NCI-H2081 (cell line): ENCODE data around the gene WDR91.

Experiments used
- DNase-seq, 2 experiments: peaks; one replicate each; lab custom pipeline; 2025; lab: John Stamatoyannopoulos, UW

Gene WDR91

DNA sequence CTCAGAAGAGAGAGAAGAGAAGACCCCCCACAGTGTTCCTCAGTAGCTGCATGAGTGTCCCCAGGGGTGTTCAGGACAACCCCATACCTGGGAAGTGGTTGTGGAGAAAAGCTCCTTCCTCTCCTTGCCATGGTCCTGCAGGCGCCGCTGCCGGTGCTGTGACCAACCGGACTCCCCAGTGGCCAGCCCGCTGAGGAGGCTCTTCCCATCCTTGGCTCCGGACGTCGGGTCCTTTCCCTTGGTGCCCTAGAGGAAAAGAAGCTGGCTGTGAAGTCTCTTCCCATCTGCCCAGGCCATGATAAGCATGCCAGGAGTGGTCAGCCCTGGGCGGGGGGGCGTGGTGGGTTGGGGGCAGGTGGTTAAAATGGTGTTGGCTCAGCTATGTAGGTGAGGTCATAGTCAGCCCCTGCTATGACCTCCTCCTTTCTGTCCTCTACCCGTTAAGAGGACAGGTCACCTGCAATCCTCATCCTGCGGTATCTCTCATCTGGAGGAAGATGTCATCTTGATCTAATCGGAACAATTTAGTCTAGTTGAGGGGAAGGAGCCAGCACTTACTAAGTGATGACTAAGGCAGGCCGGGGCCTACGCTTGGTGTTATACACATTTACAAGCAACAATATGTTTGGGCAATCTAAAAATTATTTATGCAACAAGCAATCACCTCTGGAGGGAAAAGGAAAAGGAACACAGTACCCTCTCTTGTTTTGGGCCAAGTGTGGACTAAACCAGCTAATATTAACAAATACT is 13.2 kb downstream of the WDR91 start:
- DNase-seq: no peak

DNA sequence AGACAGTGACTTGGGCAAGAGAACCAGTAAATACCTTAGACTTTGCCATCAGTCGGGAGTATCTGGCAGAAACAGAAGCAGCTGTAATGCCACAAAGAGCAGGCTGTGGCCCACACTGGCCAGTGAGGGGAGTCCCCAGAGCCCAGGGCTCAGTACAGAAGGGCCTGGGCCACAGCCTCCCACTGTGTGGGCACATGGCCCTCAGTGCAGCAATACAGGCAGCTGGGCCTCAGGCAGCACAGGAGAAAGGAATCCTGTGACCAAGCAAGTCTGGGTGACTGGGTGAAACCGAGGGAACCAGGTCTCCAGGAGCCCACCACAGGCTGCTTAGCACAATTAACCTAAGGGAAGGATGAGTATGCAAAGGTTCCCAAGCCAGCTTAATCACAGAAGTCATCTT is 14.0 kb downstream of the WDR91 start:
- no peak for DNase-seq

DNA sequence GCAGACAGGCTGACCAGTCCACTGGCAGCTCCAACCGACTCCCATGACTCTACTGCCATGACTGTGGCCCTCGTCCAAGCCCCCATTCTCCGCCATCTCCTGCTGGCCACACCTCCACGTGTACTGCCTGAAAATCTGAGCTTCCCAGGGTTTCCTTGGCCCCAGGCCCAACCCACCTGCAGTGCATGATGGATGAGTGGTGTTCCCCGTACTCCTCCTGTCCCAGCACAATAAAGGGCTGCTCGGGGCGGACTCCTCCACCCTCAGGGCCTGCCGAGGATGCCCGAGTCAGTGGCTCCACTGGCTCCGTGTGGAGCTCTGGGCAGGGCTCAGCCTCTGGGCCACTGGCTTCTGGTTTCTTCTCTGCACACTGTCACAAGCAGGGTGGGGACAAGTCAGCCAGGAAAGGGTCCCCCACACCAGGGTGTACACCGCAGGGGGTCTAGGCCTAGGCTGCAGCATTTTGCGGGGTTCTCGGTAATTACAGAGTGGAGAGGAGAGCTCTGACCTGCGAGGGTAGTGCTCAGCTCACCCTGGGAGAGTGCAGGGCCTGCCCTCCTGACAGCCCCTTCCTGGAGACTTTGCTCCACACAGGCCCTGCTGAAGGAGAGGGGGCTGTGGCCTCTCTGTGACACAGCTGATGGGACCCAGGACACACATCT is 15.2 kb downstream of the WDR91 start:
- DNase-seq: peak in 1 of 2 experiments; percentile 10

DNA sequence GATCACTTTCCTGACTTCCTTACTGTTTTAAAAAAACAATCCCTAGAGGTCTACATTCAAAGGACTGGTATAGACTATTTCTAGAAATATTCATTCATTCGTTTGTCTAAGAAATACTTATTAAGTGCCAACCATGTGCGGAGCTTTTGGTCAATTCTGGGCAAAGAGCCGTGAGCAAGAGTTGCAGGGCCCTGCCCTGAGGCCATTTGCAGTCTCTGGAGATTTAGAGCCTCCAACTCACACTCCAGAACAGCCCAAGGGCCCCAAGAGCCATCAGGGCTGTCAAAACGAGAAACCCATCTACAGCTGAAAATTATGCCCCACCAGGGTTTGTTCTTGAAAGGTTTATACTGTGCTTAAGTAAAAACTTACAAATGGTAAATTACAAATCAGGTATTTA is 16.2 kb downstream of the WDR91 start:
- DNase-seq: no peak

DNA sequence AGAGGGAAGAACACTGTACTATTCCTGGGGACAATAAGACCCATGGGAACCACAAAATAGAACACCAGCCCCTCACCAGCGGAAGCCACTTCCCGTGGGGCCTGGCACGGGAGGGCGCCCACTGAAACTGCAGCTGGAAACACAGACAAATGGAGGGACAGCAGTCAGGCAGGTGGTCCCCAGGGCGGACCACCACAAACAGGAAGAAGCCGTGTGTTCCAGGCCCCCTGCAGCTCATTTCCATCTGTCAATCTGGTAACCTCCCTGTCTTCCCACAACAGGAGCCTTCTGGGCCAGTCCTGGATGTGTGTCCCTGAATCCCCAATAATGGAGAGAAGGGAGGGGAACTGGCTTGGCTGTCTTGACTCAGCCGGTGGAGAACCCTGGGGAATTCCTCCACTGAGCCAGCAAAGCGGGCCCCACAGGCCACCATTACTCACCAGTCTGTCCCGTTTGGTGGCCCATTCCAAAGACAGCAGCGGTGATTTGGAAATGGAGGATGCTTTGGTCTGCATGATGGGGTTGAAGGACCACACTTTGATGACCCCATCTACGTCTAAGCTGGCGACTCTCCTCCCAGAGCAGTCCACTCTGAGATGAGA is 16.7 kb downstream of the WDR91 start:
- no peak for DNase-seq

DNA sequence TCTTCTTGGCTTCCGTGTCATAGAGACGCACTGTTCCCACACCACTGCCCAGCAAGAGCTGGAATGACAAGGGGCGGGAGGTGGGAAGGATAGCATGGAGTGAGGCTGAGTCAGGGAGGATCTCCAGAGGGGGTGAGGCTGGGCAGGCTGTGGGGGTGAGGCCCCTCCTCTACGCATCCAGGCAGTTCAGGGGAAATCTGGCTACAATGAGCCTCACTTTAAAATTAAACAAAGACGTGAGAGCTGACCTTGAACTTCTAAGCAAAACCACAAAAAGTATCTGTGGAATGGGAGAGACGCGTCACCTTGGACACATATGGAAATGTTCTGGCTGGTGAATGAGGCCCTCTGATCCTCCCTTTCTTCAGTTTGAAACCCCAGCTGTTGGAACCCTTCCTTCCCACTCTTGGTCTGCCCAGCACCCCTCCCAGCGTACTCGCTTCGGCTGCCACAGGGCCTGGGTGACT is 17.7 kb downstream of the WDR91 start:
- DNase-seq: no peak

DNA sequence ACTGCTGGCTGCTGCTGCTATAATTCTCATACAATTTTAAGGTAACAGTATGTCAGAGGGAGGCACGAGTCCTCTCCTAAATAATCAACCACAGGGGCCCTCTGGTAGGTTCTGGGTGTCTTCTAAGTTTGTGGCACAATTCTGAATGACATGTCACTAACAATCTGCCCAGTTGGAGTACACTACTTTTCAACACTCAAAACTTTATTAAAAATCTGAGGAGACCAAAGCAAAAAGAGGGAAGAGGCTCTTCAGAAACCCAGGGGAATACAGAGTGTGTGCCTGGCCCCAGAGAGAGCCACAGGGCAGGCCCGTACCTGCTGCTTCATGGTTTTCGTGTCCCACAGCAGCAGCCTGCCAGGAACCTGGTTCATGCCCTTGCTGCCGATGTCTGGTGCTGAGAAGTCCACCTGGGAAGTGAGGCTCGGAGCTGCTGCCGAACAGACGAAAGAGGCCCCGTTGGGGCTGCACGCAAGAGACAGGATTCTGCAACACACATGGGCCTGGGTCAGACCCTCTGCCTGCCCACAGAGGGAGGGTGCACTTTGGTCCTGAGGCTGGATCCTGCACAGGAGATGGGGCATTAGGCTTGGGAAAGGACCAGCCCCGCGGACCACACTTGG is 18.3 kb downstream of the WDR91 start:
- no peak for DNase-seq

DNA sequence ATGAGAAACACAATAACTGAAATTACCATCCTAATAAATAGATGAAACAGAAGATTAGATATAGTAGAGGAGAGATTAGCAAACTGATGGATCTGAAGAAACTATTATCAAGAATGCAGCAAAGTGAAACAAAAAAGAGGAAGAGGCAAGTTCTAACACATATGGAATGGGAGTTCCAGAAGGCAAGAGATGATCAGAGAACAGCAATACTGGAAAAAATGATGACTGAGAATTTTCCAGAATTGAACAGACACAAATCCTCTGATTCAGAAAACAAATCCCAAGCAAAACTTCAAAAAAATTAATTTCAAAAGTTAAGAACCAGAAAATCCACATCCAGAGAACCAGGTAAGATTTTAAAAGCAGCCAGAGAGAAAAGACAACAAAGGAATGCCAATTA is 20.6 kb downstream of the WDR91 start:
- DNase-seq: no peak

DNA sequence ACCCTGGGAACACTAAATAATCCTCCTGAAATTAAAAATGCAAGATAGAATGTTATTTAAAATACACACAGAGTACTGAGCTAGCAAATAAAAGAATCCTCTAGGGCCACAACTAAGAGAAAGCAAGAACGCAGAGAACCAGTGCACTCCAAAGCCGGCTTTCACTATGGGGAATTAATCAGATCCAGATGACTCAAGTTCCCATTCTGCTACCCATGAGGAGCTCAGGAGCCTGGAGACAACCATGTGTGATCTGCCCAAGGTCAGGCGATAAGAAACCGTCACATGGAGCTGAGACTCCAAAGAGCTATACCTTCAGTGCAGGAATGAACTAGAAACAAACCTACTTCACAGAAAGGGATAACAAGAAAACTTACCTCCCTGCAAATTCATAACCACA is 21.4 kb downstream of the WDR91 start:
- no peak for DNase-seq

DNA sequence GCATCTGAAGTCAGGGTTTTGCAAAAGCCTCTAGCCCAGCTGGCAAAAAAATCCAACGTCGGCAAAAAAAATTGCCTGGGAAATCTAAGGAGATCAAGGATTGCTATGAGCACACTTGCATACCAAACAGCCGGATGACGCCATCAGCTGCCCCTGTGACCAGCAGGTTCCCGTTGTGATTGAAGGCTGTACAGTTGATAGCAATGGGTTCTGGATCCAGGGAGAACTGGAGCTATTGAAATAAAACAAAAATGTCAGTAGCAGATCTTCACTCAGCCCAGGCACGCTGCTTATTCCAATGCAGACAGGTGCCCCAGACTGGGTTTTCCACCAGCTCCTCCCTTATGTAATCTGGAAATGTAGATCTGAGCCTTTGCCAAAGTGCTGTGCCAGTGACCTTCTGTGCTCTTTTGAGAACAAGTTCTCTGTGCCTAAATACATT is 22.1 kb downstream of the WDR91 start:
- no peak for DNase-seq

DNA sequence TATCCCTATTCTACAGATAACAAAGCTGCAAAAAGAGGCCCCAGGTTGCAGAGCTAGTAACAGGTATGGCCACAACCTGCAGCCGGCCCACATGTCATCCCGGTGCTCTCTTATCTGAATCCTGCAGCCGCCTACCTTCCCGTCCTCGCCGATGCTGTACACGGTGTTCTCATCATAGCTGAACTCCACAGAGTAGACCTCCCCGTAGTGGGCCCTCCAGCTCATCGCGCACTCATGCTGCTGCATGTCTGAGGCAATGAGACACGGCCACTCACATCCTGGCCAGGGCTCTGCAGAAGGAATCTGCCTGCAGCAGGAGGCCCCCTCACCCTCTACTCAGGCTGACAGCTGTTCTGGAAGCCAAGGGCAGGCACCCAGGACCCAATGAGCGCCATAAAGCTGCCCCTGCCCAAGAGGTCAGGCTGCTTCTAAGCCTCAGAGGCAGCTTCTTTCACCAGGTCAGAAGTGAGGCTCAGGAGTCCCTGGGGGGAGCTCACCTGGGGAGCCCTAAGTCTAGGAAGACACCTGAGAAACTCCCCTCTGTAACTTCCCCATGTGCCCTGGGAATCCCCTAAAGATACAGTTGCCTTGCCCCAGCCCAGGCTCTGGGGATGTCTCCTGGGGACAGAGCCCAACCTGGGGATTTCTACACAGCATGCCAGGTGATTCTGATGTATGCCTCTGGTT is 22.9 kb downstream of the WDR91 start:
- no peak for DNase-seq

DNA sequence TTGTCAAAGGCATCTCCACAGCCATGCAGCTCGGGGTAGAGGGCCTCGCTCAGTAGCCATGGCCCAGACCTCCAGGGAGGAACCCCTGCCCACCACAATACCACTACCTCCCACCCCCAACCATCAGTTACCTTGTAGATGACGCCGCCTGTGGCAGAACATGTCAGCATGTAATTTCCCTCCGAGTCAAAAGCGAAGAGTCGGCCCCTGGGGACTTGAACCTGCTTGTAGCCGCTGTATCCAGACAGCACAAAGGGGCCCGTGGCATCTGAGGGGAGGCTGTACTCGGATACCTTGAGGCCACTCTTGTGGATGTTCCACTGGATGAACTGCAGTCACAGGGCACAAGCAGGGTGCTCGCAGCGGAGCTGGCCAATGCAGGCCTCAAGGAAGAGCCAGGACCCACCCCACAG is 24.5 kb downstream of the WDR91 start:
- no peak for DNase-seq

DNA sequence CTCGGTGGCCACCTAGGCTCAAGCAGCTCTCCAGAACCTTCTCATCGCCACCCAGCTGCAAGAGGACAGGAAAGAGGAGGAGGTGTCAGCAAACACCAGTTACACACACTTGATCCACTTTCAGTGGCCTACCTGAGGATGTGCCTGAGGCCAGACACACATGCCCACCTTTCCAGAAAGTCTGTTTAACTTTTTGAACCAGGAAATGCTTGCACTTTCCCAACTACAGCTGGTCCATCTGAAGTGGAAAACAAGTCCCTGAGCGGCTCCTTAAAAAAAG is 25.1 kb downstream of the WDR91 start:
- DNase-seq: no peak

DNA sequence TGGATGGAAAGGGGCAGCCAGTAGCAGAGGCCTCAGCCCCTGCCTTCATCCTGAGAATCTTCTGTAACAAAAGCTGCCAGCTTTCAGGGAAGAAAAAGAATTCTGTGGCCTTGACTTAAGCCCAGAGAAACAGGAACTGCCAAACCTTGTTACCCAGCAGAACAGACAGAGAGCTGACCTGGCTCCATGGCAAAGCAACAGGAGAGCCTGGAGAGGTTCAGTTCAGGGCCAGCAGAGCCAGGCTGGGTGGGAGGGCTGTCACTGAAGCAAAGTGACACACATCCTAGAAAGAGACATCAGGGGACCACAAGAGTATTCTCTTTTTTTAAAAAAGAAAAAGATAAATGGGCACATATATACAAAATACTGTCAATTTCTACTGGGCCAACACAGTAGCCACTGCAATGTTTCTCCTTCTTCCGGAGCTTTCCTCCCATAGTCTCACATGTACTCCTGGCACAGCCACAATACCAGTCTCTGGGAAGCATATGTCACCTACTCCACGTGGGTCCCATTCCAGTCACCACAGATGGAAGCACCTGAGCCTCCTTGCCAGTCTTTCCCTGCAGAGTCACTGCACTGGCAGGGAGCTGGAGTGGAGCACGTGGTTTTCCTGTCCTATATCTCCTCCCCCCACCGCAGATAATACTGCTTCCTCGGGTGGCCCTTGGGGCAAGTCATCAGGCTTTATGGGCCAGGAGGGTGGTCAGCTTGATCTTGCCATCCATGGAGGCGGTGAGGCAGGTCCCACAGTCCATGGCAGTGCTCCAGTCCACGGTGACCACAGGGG is 25.7 kb downstream of the WDR91 start:
- no peak for DNase-seq

DNA sequence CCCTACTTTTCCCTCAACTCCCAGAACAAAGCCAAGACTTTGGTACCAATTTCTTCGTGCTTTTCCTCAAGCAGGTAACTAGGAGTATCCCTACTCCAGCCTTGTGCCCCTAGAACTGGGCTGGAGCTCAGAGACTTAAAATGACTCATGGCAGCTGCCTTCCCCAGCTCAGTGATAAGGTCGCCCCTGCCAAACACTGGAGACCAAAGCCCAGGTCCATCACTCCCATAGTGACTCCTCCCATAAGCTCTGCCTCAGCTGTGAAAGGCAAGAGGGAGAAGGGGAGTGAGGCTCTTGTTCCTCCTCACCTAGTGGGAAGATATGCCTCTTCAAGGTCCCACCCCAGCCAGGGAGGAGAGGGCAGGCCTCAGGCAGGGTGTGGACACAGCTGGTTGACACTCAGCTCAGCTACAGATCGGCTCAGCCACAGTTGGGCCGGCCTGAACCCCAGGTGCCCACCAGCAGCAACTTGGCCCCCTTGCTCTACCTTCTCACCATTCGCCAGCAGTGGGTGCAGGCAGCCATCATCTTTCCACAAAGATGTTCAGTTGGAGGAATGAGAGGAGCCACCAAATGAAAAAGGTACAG is 27.0 kb downstream of the WDR91 start:
- no peak for DNase-seq

DNA sequence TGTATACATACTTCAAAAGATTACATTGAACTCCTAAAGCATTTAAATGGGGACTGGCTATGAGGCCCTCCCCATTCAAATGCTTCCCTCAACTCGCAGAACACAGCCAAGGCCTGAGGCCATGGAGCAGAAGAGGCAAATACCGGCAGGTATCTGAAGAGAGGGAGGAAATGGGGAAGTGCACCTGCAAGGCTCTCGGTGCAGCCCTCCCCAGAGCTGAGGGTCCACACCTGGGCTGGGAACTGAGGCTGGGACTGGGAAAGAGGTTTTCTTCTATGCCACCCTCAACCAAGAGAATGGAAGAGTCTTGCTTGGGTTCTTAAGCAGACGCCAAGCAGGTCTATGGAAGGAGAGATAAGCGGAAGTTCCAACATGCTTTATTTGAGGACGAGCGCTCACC is 27.8 kb downstream of the WDR91 start:
- no peak for DNase-seq

DNA sequence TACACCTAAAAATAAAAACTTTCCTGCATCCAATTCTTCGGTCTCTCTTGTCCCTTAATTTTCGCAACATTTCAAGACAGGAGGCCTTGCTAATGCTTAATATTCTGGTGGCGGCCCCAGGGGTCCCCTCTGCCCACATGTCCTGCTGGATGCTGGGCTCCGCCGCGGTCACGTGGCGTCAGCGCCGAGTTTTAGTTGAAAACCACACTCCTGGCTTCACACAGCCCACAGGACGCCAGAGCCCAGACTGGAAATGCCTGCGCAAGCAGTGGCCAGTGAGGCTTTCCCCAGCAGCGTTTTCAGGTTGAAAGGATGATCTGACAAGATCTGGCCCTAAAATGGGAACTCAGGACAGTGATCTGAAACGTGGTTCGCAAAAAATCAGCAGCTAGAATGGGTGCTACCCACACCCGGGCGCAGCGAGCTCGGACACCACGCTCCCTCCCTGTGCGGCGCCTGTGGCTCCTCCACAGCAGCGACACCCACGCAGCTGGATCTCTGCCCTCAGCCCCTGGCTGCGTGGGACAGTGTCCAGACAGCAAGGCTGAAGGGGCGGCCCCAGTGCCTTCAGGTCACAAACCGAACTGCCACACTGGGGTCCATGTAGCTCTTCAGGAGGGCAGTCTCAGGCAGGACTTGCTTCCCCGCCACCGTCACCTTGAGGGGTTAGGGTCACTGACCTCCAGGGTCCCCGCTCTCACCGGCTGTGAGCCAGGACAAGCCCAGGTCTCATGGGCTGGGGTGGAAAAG is 29.2 kb downstream of the WDR91 start:
- no peak for DNase-seq

DNA sequence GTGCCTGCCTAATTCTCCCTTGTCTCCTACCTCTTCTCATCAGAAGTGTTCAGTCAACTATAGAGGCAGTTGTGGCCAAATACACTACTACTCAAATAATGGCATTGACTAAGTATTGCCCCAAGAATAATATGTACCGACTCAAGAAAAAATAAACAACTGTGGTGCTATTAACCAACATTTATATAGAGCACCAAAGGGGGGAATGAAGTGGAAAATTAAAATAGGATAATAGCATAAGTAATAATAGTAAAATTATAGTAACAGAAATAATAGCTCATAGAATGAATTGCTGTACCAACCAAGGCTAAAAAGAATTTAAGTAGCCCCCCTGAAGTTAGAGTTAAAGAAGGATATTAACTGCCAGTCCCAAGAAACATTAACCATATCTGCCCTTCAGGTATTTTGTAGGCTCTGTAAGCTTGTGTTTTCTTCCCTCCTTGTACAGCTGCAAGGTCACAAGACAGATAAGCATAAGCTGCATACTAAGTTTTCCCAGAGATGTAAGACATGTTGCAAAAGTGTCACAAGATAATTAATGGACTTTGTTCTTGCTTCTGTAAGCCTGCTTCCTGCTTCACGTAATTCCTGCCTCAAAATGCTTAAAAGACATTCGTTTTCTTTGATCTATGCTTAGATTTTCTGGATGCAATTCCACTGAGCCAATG is 29.9 kb downstream of the WDR91 start:
- DNase-seq: no peak

DNA sequence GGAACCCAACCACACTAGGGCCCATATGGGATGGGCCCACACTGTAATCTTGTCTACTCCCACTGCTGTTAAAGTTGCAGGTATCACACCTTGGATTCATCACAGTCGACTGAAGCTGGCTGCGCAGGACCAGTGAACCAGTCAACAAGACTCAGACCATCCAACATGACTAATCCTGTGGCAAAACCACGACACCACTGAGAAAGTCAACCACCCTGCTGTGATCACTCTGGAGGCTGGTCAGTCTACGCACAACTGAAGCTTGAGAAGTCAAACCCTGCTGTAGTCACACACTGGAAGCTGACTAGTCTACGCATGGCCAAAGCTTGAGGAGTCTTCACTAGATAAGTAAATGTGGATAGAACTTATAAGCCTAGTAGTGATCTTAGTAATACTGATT is 31.2 kb downstream of the WDR91 start:
- DNase-seq: no peak

DNA sequence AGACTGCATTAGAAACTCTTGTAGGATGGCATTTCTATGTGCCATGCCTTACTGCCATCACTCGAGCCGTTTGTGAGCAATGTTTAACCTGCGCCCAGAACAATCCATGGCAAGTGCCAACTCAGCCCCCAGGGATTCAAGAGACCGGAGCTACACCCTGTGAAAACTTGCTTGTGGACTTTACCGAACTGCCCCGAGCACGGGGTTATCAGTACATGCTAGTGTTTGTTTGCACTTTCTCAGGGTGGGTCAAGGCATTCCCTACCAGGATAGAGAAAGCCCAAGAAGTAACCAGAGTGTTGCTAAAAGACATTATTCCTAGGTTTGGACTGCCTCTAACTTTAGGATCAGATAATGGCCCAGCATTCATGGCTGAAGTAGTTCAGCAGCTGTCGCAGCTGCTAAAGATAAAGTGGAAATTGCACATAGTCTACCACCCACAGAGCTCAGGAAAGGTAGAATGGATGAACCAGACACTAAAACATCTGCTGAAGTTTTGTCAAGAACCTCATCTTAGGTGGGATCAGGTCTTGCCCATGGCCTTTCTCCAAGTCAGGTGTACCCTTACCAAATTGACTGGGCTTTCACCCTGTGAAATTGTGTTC is 31.9 kb downstream of the WDR91 start:
- DNase-seq: no peak
